HG03060 (cell line): ENCODE results near the gene PALMD.

Experiments
- ATAC-seq: cut with Tn5 transposase; IDR thresholded peaks from one replicate; pipeline ENCODE4 v1.9.1; 2021; ENCODE audit warnings: low read depth, moderate number of reproducible peaks; ENCODE audit not compliant: unreplicated experiment

PALMD gene

GRCh38 chr1:99737016-99737415 is 91.1 kb downstream of the PALMD start:
- no peak for ATAC-seq

- no peak for ATAC-seq
Observed at GRCh38 chr1:99738858-99739465, 93.0 kb downstream of the PALMD start.

- ATAC-seq: no peak
Observed at GRCh38 chr1:99740141-99740540, 94.2 kb downstream of the PALMD start.
